ENCODE data around the gene SLC28A3. TPM values are rescaled to one million over a fixed set of nuclear protein-coding genes. Genes with fewer than 3 reads are reported as not detected.
"Not testable (repeated sequence)": the region's sequence is repeated elsewhere in the genome, so short reads cannot be mapped to it uniquely, and the experiment has no call there.

SLC28A3 gene
- total RNA-seq, 1 experiment from 2014 or later, result 0.77 TPM

- BruUV-seq (replicated peaks), result no TSS peak
- CTCF ChIA-PET, result interaction anchor here (0.6 kb wide), 1 partner anchor 34 kb away, joined by 3 read pairs; no protein-coding TSS in a partner anchor
- H3K4me3 Mint-ChIP-seq (ENCODE audit: unreplicated experiment), result no peak overlapping the region
- H3K9me3 Mint-ChIP-seq (ENCODE audit: unreplicated experiment), result no peaks in the 10 kb centered on the region
- POLR2A ChIA-PET, result no interaction called here
- intact Hi-C loops (cut with micrococcal nuclease), result no loop called here
- H3K27me3 Mint-ChIP-seq (ENCODE audit: insufficient read depth, unreplicated experiment), result no peaks in the 10 kb centered on the region
- no peak for TF ChIP-seq CTCF (IDR thresholded peaks at IDR 0.05; ENCODE audit: unreplicated experiment)
- H3K4me1 Mint-ChIP-seq (ENCODE audit: insufficient read depth, unreplicated experiment), result peaks cover 22% of the 10 kb centered on the region
- no peak for DNase-seq (ENCODE audit: unreplicated experiment)
- no peaks in the 10 kb centered on the region for H3K36me3 Mint-ChIP-seq (ENCODE audit: insufficient read depth, unreplicated experiment)
- H3K27ac Mint-ChIP-seq (ENCODE audit: low read depth, unreplicated experiment), result no peak overlapping the region
Measured at GRCh38 chr9:84366683-84367082, 26.1 kb upstream of the SLC28A3 start.

GRCh38 chr9:84364894-84365490, 24.4 kb upstream of the SLC28A3 start:
- BruUV-seq (replicated peaks); H3K9me3 Mint-ChIP-seq (ENCODE audit: unreplicated experiment); H3K27me3 Mint-ChIP-seq (ENCODE audit: insufficient read depth, unreplicated experiment); intact Hi-C loops (cut with micrococcal nuclease); DNase-seq (ENCODE audit: unreplicated experiment); H3K4me3 Mint-ChIP-seq (ENCODE audit: unreplicated experiment); H3K27ac Mint-ChIP-seq (ENCODE audit: low read depth, unreplicated experiment); H3K36me3 Mint-ChIP-seq (ENCODE audit: insufficient read depth, unreplicated experiment): not testable (repeated sequence)
- peaks cover 12% of the 10 kb centered on the region for H3K4me1 Mint-ChIP-seq (ENCODE audit: insufficient read depth, unreplicated experiment)
- ChIA-PET CTCF (interaction anchor here (0.6 to 0.7 kb wide), 2 partner anchors 1061 to 1178 kb away, joined by 3 read pairs; no protein-coding TSS in a partner anchor), POLR2A (interaction anchor here (0.7 kb wide), 1 partner anchor 1208 kb away, joined by 4 read pairs; no protein-coding TSS in a partner anchor)

- no peak overlapping the region for H3K27ac Mint-ChIP-seq (ENCODE audit: low read depth, unreplicated experiment)
- TF ChIP-seq CTCF (IDR thresholded peaks at IDR 0.05; ENCODE audit: unreplicated experiment), result no peak
Measured at GRCh38 chr9:84361645-84362044, 21.1 kb upstream of the SLC28A3 start.

GRCh38 chr9:84357275-84357674, 16.7 kb upstream of the SLC28A3 start:
- Mint-ChIP-seq H3K9me3 (ENCODE audit: unreplicated experiment) (no peaks in the 10 kb centered on the region), H3K4me3 (ENCODE audit: unreplicated experiment) (no peak overlapping the region), H3K4me1 (ENCODE audit: insufficient read depth, unreplicated experiment) (no peaks in the 10 kb centered on the region), H3K27me3 (ENCODE audit: insufficient read depth, unreplicated experiment) (no peaks in the 10 kb centered on the region), H3K36me3 (ENCODE audit: insufficient read depth, unreplicated experiment) (peaks cover 6% of the 10 kb centered on the region), H3K27ac (ENCODE audit: low read depth, unreplicated experiment) (peak overlapping the region; percentile 31)
- peak; percentile 42 for DNase-seq (ENCODE audit: unreplicated experiment)
- ChIA-PET POLR2A (no interaction called here), CTCF (interaction anchor here (0.7 to 1.3 kb wide), 2 partner anchors 14 to 57 kb away, joined by 3 read pairs; no protein-coding TSS in a partner anchor)
- BruUV-seq (replicated peaks), result no TSS peak
- intact Hi-C loops (cut with micrococcal nuclease), result no loop called here
- no peak for TF ChIP-seq CTCF (IDR thresholded peaks at IDR 0.05; ENCODE audit: unreplicated experiment)

More at GRCh38 chr9:84361645-84362044, 21.1 kb upstream of the SLC28A3 start:
- Mint-ChIP-seq H3K36me3 (ENCODE audit: insufficient read depth, unreplicated experiment) (no peaks in the 10 kb centered on the region), H3K4me3 (ENCODE audit: unreplicated experiment) (no peak overlapping the region), H3K27me3 (ENCODE audit: insufficient read depth, unreplicated experiment) (no peaks in the 10 kb centered on the region), H3K4me1 (ENCODE audit: insufficient read depth, unreplicated experiment) (peaks cover 6% of the 10 kb centered on the region), H3K9me3 (ENCODE audit: unreplicated experiment) (no peaks in the 10 kb centered on the region)
- BruUV-seq (replicated peaks), result no TSS peak
- no peak for DNase-seq (ENCODE audit: unreplicated experiment)
- ChIA-PET POLR2A (no interaction called here), CTCF (no interaction called here)
- intact Hi-C loops (cut with micrococcal nuclease), result no loop called here
